IMR-90 (cell line): ENCODE results near the gene UBR4. TPM values are rescaled to one million over a fixed set of nuclear protein-coding genes. Genes with fewer than 3 reads are reported as not detected.

ENCODE experiments used
- ATAC-seq: fragments of 200-7000 bp; cut with Tn5 transposase; 2 replicates; pipeline ENCODE4 v1.9.1; 2020; ENCODE audit warnings: low read depth, mild to moderate bottlenecking, moderate library complexity
- BruUV-seq: library from RNA; stranded (reverse); fragments of 400-500 nt; replicated peaks from 2 replicates; lab custom pipeline; 2021; lab: Mats Ljungman, UMichigan
- CTCF ChIA-PET: fragments of 300-600 bp; formaldehyde crosslinking; extraction: SDS; loops from one replicate; lab custom pipeline; 2021; ENCODE audit warnings: antibody characterized with exemption; lab: Yijun Ruan, JAX
- POLR2A ChIA-PET: fragments of 300-600 bp; sonication (Branson Sonifier 250); formaldehyde crosslinking; loops from one replicate; lab custom pipeline; 2022; ENCODE audit warnings: antibody characterized with exemption; ENCODE audit not compliant: unreplicated experiment; lab: Charles Lee
- DNase-seq: peaks from one replicate; pipeline ENCODE4 v3.0.0; 2013
- H2AFZ ChIP-seq: replicated peaks from 2 replicates; pipeline ENCODE3; 2013; ENCODE audit warnings: low read length, mild to moderate bottlenecking; ENCODE audit not compliant: poor library complexity
- H2AK5ac ChIP-seq: 2 replicates; pipeline ENCODE4 v1.6.1; 2013; ENCODE audit warnings: low read depth, low read length, inconsistent platforms
- H2AK9ac ChIP-seq: replicated peaks from 2 replicates; pipeline ENCODE3; 2013; ENCODE audit warnings: mild to moderate bottlenecking, low read depth, low read length, moderate library complexity; ENCODE audit not compliant: poor library complexity
- H2BK120ac ChIP-seq: 2 replicates; pipeline ENCODE4 v1.6.1; 2013; ENCODE audit warnings: low read depth, low read length, inconsistent platforms
- H2BK15ac ChIP-seq: 3 replicates; pipeline ENCODE4 v1.6.1; 2013; ENCODE audit warnings: low read depth, low read length, inconsistent platforms
- H2BK20ac ChIP-seq: 2 replicates; pipeline ENCODE4 v1.6.1; 2013; ENCODE audit warnings: low read depth, mild to moderate bottlenecking, inconsistent platforms, low read length, moderate library complexity
- H2BK5ac ChIP-seq: 2 replicates; pipeline ENCODE4 v1.6.1; 2013; ENCODE audit warnings: mild to moderate bottlenecking, low read depth, low read length, inconsistent platforms; ENCODE audit not compliant: poor library complexity, severe bottlenecking
- H3K14ac ChIP-seq: replicated peaks from 2 replicates; pipeline ENCODE4 v1.6.1; 2013; ENCODE audit warnings: low read depth, low read length, inconsistent platforms
- H3K18ac ChIP-seq: 2 replicates; pipeline ENCODE4 v1.6.1; 2013; ENCODE audit warnings: low read depth, low read length, control low read depth
- H3K23ac ChIP-seq: 2 replicates; pipeline ENCODE4 v1.6.1; 2013; ENCODE audit warnings: low read depth, low read length, inconsistent platforms
- H3K27ac ChIP-seq: 2 replicates; pipeline ENCODE4 v1.5.1; 2013; ENCODE audit warnings: mild to moderate bottlenecking, control low read depth, low read length; ENCODE audit not compliant: insufficient read depth
- H3K27me3 ChIP-seq: 2 replicates; pipeline ENCODE4 v1.6.1; 2013; ENCODE audit warnings: low read length; ENCODE audit not compliant: control insufficient read depth, insufficient read depth
- H3K36me3 ChIP-seq: 2 replicates; pipeline ENCODE4 v1.6.1; 2013; ENCODE audit warnings: low read length, mixed read lengths; ENCODE audit not compliant: control insufficient read depth, insufficient read depth
- H3K4ac ChIP-seq: 2 replicates; pipeline ENCODE4 v1.6.1; 2013; ENCODE audit warnings: low read depth, low read length, inconsistent platforms
- H3K4me1 ChIP-seq: 2 replicates; pipeline ENCODE4 v1.6.1; 2013; ENCODE audit warnings: low read length, mixed read lengths; ENCODE audit not compliant: control insufficient read depth, insufficient read depth
- H3K4me2 ChIP-seq: 2 replicates; pipeline ENCODE4 v1.6.1; 2013; ENCODE audit warnings: low read depth, mild to moderate bottlenecking, control low read depth, low read length, moderate library complexity
- H3K4me3 ChIP-seq: 2 replicates; pipeline ENCODE4 v1.5.1; 2013; ENCODE audit warnings: low read depth, mild to moderate bottlenecking, control low read depth, low read length, moderate library complexity; ENCODE audit not compliant: insufficient read depth
- H3K56ac ChIP-seq: 2 replicates; pipeline ENCODE4 v1.6.1; 2013; ENCODE audit warnings: low read length, inconsistent platforms; ENCODE audit not compliant: insufficient read depth; ENCODE audit errors: extremely low read depth
- H3K79me1 ChIP-seq, 2 experiments: 2 replicates each; pipeline ENCODE4 v1.6.1; 2013; ENCODE audit warnings: low read length in 2 of 2, inconsistent platforms in 1 of 2, low read depth in 1 of 2
- H3K9ac ChIP-seq: 2 replicates; pipeline ENCODE4 v1.6.1; 2013; ENCODE audit warnings: low read depth, low read length, control low read depth
- H3K9me1 ChIP-seq: 2 replicates; pipeline ENCODE4 v1.6.1; 2013; ENCODE audit warnings: low read length, inconsistent platforms; ENCODE audit not compliant: insufficient read depth
- H3K9me3 ChIP-seq: 2 replicates; pipeline ENCODE4 v1.6.1; 2013; ENCODE audit warnings: low read length; ENCODE audit not compliant: control insufficient read depth, insufficient read depth
- H4K20me1 ChIP-seq: 2 replicates; pipeline ENCODE4 v1.6.1; 2013; ENCODE audit warnings: low read length, inconsistent platforms; ENCODE audit not compliant: insufficient read depth
- H4K5ac ChIP-seq: 2 replicates; pipeline ENCODE4 v1.6.1; 2013; ENCODE audit warnings: mild to moderate bottlenecking, low read depth, low read length, control low read depth
- H4K8ac ChIP-seq, 2 experiments: 2 replicates each; pipeline ENCODE4 v1.6.1; 2013; ENCODE audit warnings: low read depth in 2 of 2, low read length in 2 of 2, control low read depth in 1 of 2, inconsistent platforms in 1 of 2
- H4K91ac ChIP-seq: 2 replicates; pipeline ENCODE4 v1.6.1; 2013; ENCODE audit warnings: low read depth, low read length, inconsistent platforms; ENCODE audit not compliant: insufficient read depth
- BHLHE40 ChIP-seq: fragments of 150-350 bp; IDR thresholded peaks from 2 replicates; pipeline ENCODE4 v1.6.1; 2016; ENCODE audit warnings: mild to moderate bottlenecking, low read depth, low read length
- CEBPB ChIP-seq: IDR thresholded peaks from 2 replicates; pipeline ENCODE4 v1.6.1; 2012; ENCODE audit warnings: low read depth, low read length, improper control_type of control experiment
- FOS ChIP-seq: fragments of 150-350 bp; IDR thresholded peaks from 2 replicates; pipeline ENCODE4 v1.6.1; 2016; ENCODE audit warnings: low read depth, low read length
- POLR2A ChIP-seq: IDR thresholded peaks from 2 replicates; pipeline ENCODE4 v1.6.1; 2012; ENCODE audit warnings: mild to moderate bottlenecking, low read depth, low read length
- USF2 ChIP-seq: fragments of 150-350 bp; IDR thresholded peaks from 2 replicates; pipeline ENCODE4 v1.6.1; 2017; ENCODE audit warnings: mild to moderate bottlenecking, antibody characterized with exemption, low read length, low read depth
- WGBS, 2 experiments: methylation state at CpG; one replicate each; pipeline versions ENCODE4 v1.1.5 to v1.1.7; 2013; ENCODE audit warnings: missing lambda C conversion rate in 2 of 2; ENCODE audit not compliant: insufficient read length in 1 of 2; ENCODE audit errors: extremely low coverage in 2 of 2; 5-methylcytosine and 5-hydroxymethylcytosine counted together
- dilution Hi-C: fragments of 300-500 bp; cut with HindIII; formaldehyde crosslinking; loops from one replicate; pipeline ENCODE4 v1.14.3; 2018; ENCODE audit warnings: low sequenced_read_pairs; ENCODE audit not compliant: unreplicated experiment
- in situ Hi-C: fragments of 300-500 bp; cut with MboI; formaldehyde crosslinking; loops from 3 replicates; pipeline ENCODE4 v1.14.3; 2019; ENCODE audit warnings: low sequenced_read_pairs, inconsistent platforms, mixed read lengths
- intact Hi-C: fragments of 100-400 bp; cut with micrococcal nuclease; formaldehyde crosslinking; loops from 2 replicates; pipeline ENCODE4 v1.10.0; 2022
- polyA plus RNA-seq, 3 experiments: library from polyadenylated mRNA; depleted of rRNA; stranded (reverse); fragments of >200 nt; gene quantifications; 2 replicates each; pipeline ENCODE4 v1.2.3, GENCODE V29; 2012; ENCODE audit warnings: low replicate concordance in 1 of 3
- total RNA-seq: library from RNA; depleted of rRNA; stranded (reverse); fragments of >200 nt; gene quantifications from 2 replicates; pipeline ENCODE4 v1.2.3, GENCODE V29; 2012

The UBR4 gene
- total and polyA plus RNA-seq, 2 of the 4 experiments (the other 2 are of a cell fraction) = 87.8 to 121 TPM

- peak; percentile 84 for ATAC-seq
- H3K9ac ChIP-seq = no peak overlapping the region
- POLR2A ChIA-PET = no interaction called here
Measured at GRCh38 chr1:19169642-19170041, 40.4 kb downstream of the UBR4 start.

More at GRCh38 chr1:19169642-19170041, 40.4 kb downstream of the UBR4 start:
- H3K27me3 ChIP-seq = no peaks in the 10 kb centered on the region
- H2BK5ac ChIP-seq = peak overlapping the region; percentile 7
- H3K4me2 ChIP-seq = no peak overlapping the region
- no peaks in the 10 kb centered on the region; the same call in 1 of the 2 replicates for H3K9me1 ChIP-seq
- peak; percentile 80 for DNase-seq
- no peak overlapping the region for H3K4ac ChIP-seq
- no peak overlapping the region for H3K23ac ChIP-seq
- H2BK20ac ChIP-seq = no peak overlapping the region
- peaks cover 38 to 46% of the 10 kb centered on the region in 2 experiments for H3K79me1 ChIP-seq
- TF ChIP-seq CEBPB (no peak), USF2 (no peak), BHLHE40 (no peak), POLR2A (no peak), FOS (peak; percentile 38; the same call in 1 of the 2 replicates)
- peaks cover 24% of the 10 kb centered on the region; the same call in 1 of the 2 replicates for H4K20me1 ChIP-seq
- H4K91ac ChIP-seq = no peak overlapping the region
- H3K14ac ChIP-seq = no peak overlapping the region
- no peak overlapping the region for H3K4me3 ChIP-seq
- dilution Hi-C loops = no loop called here
- no peak overlapping the region for H3K27ac ChIP-seq
- intact Hi-C loops = loop anchor here (2.0 kb wide), 1 partner anchor 13 kb away; no protein-coding TSS in a partner anchor
- 0 out of 2 replicates have a peak, but pooled peaks cover 2% of the 10 kb centered on the region for H3K4me1 ChIP-seq
- H2BK120ac ChIP-seq = no peak overlapping the region
- WGBS, 2 experiments = no CpG with 5 or more reads among the region's 2 CpGs
- CTCF ChIA-PET = interaction anchor here (0.7 kb wide), 1 partner anchor 10 kb away, joined by 3 read pairs; no protein-coding TSS in a partner anchor
- no peak overlapping the region for H2AK5ac ChIP-seq
- H4K8ac ChIP-seq = no peak overlapping the region
- in situ Hi-C loops = no loop called here
- H2BK15ac ChIP-seq = no peak overlapping the region
- BruUV-seq = no TSS peak
- no peak overlapping the region for H2AFZ ChIP-seq
- H2AK9ac ChIP-seq = no peak overlapping the region
- H3K18ac ChIP-seq = no peak overlapping the region
- no peaks in the 10 kb centered on the region for H3K9me3 ChIP-seq
- no peak overlapping the region for H3K56ac ChIP-seq
- H3K36me3 ChIP-seq = peaks cover 61% of the 10 kb centered on the region
- no peak overlapping the region for H4K5ac ChIP-seq
